ENCODE results near the gene ERCC1. TPM values are rescaled to one million over a fixed set of nuclear protein-coding genes. Genes with fewer than 3 reads are reported as not detected.
A peak's percentile ranks its signal among the peaks of the same experiment; 100 is the strongest.

ERCC1 gene
- total and polyA plus RNA-seq, 2 of the 13 experiments (the other 11 are each of a cell fraction or from before 2014, with no cell fraction given), result 40.0 to 66.4 TPM

DNA sequence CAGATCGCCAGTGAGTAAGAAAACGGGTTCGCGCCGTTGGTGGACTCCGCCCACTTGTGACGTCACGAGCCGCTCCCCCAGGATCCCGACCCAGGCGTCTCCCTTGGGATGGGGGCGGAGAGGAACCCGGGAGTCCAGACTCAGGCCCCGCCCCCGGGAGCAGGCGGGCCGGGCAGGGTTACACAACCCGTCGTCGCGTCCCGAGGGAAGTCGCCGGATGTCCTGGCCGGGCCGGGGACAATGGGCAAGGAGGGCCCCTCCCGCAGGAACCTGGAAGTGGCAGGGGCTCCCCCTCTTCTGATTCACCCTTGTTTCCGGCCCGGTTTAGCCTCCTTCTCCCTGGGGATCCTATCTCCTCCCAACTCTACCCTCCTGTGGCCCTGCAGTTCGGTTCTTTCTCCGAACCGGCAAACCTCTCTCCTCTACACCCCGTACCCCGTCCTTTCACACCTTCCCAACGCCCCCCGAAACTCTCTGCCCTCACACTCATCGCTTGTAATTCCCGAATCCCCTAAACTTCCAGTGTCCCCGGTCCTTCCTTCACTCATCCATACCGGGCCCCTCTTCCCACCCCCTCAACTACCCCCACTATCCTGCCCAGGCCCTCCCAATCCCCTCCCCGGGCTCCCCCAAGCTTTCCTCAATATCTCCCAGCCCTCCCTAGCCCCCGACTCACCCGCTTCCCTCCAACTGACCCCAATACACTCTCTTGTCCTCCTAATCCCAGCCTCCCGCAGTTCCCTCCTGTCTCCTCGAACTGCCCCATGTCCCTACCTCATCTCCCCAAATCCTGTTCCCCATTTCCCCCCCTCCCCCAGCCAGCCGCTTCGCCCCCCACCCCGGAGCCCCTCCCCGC lies 20.0 kb upstream of the ERCC1 start (continued):
- TF ChIP-seq SOX13 (IDR thresholded peaks at IDR 0.05), result peak; percentile 65; the same call in 1 of the 2 replicates
- TF ChIP-seq SOX13 (CRISPR knock-in tag; conservative IDR thresholded peaks at IDR 0.05 in 1 of 2, IDR thresholded peaks at IDR 0.05 in 1 of 2), result peak in 1 of 2 experiments; percentile 91; a peak in 2 of 4 replicates
- TF ChIP-seq, protein P1, sequence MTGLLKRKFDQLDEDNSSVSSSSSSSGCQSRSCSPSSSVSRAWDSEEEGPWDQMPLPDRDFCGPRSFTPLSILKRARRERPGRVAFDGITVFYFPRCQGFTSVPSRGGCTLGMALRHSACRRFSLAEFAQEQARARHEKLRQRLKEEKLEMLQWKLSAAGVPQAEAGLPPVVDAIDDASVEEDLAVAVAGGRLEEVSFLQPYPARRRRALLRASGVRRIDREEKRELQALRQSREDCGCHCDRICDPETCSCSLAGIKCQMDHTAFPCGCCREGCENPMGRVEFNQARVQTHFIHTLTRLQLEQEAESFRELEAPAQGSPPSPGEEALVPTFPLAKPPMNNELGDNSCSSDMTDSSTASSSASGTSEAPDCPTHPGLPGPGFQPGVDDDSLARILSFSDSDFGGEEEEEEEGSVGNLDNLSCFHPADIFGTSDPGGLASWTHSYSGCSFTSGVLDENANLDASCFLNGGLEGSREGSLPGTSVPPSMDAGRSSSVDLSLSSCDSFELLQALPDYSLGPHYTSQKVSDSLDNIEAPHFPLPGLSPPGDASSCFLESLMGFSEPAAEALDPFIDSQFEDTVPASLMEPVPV (CRISPR knock-in tag; IDR thresholded peaks at IDR 0.05), result peak; percentile 69; the same call in 1 of the 2 replicates
- TF ChIP-seq TEAD3 (CRISPR knock-in tag; optimal IDR thresholded peaks at IDR 0.05; ENCODE audit: borderline replicate concordance), result peak; percentile 55
- TF ChIP-seq ZNF232 (CRISPR knock-in tag; IDR thresholded peaks at IDR 0.05; ENCODE audit: borderline replicate concordance), result 0 out of 2 replicates have a peak, but pooled peaks have one; percentile 39
- no peak for TF ChIP-seq AKAP8 (CRISPR knock-in tag; IDR thresholded peaks at IDR 0.05)
- TF ChIP-seq, protein P2, sequence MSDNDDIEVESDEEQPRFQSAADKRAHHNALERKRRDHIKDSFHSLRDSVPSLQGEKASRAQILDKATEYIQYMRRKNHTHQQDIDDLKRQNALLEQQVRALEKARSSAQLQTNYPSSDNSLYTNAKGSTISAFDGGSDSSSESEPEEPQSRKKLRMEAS (IDR thresholded peaks at IDR 0.05), result peak; percentile 68; the same call in 1 of the 2 replicates
- TF ChIP-seq, protein P3, sequence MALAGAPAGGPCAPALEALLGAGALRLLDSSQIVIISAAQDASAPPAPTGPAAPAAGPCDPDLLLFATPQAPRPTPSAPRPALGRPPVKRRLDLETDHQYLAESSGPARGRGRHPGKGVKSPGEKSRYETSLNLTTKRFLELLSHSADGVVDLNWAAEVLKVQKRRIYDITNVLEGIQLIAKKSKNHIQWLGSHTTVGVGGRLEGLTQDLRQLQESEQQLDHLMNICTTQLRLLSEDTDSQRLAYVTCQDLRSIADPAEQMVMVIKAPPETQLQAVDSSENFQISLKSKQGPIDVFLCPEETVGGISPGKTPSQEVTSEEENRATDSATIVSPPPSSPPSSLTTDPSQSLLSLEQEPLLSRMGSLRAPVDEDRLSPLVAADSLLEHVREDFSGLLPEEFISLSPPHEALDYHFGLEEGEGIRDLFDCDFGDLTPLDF (CRISPR knock-in tag; IDR thresholded peaks at IDR 0.05), result 0 out of 2 replicates have a peak, but pooled peaks have one; percentile 21
- TF ChIP-seq, protein P4, sequence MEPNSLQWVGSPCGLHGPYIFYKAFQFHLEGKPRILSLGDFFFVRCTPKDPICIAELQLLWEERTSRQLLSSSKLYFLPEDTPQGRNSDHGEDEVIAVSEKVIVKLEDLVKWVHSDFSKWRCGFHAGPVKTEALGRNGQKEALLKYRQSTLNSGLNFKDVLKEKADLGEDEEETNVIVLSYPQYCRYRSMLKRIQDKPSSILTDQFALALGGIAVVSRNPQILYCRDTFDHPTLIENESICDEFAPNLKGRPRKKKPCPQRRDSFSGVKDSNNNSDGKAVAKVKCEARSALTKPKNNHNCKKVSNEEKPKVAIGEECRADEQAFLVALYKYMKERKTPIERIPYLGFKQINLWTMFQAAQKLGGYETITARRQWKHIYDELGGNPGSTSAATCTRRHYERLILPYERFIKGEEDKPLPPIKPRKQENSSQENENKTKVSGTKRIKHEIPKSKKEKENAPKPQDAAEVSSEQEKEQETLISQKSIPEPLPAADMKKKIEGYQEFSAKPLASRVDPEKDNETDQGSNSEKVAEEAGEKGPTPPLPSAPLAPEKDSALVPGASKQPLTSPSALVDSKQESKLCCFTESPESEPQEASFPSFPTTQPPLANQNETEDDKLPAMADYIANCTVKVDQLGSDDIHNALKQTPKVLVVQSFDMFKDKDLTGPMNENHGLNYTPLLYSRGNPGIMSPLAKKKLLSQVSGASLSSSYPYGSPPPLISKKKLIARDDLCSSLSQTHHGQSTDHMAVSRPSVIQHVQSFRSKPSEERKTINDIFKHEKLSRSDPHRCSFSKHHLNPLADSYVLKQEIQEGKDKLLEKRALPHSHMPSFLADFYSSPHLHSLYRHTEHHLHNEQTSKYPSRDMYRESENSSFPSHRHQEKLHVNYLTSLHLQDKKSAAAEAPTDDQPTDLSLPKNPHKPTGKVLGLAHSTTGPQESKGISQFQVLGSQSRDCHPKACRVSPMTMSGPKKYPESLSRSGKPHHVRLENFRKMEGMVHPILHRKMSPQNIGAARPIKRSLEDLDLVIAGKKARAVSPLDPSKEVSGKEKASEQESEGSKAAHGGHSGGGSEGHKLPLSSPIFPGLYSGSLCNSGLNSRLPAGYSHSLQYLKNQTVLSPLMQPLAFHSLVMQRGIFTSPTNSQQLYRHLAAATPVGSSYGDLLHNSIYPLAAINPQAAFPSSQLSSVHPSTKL (CRISPR knock-in tag; IDR thresholded peaks at IDR 0.05), result peak; percentile 75
- TF ChIP-seq, protein P5, sequence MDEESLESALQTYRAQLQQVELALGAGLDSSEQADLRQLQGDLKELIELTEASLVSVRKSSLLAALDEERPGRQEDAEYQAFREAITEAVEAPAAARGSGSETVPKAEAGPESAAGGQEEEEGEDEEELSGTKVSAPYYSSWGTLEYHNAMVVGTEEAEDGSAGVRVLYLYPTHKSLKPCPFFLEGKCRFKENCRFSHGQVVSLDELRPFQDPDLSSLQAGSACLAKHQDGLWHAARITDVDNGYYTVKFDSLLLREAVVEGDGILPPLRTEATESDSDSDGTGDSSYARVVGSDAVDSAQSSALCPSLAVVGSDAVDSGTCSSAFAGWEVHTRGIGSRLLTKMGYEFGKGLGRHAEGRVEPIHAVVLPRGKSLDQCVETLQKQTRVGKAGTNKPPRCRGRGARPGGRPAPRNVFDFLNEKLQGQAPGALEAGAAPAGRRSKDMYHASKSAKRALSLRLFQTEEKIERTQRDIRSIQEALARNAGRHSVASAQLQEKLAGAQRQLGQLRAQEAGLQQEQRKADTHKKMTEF (CRISPR knock-in tag; IDR thresholded peaks at IDR 0.05), result peak; percentile 73; the same call in 1 of the 2 replicates
- TF ChIP-seq, protein P6, sequence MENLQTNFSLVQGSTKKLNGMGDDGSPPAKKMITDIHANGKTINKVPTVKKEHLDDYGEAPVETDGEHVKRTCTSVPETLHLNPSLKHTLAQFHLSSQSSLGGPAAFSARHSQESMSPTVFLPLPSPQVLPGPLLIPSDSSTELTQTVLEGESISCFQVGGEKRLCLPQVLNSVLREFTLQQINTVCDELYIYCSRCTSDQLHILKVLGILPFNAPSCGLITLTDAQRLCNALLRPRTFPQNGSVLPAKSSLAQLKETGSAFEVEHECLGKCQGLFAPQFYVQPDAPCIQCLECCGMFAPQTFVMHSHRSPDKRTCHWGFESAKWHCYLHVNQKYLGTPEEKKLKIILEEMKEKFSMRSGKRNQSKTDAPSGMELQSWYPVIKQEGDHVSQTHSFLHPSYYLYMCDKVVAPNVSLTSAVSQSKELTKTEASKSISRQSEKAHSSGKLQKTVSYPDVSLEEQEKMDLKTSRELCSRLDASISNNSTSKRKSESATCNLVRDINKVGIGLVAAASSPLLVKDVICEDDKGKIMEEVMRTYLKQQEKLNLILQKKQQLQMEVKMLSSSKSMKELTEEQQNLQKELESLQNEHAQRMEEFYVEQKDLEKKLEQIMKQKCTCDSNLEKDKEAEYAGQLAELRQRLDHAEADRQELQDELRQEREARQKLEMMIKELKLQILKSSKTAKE (CRISPR knock-in tag; IDR thresholded peaks at IDR 0.05; ENCODE audit: borderline replicate concordance), result peak; percentile 94
- TF ChIP-seq ZNF225 (CRISPR knock-in tag; IDR thresholded peaks at IDR 0.05), result no peak
- TF ChIP-seq ZBTB3 (CRISPR knock-in tag; IDR thresholded peaks at IDR 0.05; ENCODE audit: borderline replicate concordance, low read depth), result no peak
- TF ChIP-seq SPEN (CRISPR knock-in tag; IDR thresholded peaks at IDR 0.05; ENCODE audit: low read depth), result peak; percentile 64
- TF ChIP-seq EHMT2 (IDR thresholded peaks at IDR 0.05; ENCODE audit: borderline replicate concordance, low read depth, low read length), result no peak
- TF ChIP-seq, protein P7, sequence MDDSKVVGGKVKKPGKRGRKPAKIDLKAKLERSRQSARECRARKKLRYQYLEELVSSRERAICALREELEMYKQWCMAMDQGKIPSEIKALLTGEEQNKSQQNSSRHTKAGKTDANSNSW (CRISPR knock-in tag; IDR thresholded peaks at IDR 0.05; ENCODE audit: borderline replicate concordance), result no peak
